Mucosa of rectum (tissue), 2 donors: Measurements from ENCODE around the gene NEK2.
A peak's percentile ranks its signal among the peaks of the same experiment; 100 is the strongest.

Experiments used
- H3K27ac ChIP-seq, 2 donors: one replicate each; pipeline ENCODE4 v1.7.0; 2013; ENCODE audit warnings: inconsistent platforms in 2 of 2, low read depth in 2 of 2, low read length in 2 of 2
- H3K27me3 ChIP-seq, 2 donors: one replicate each; pipeline ENCODE4 v1.7.0; 2013; ENCODE audit warnings: low read length in 2 of 2; ENCODE audit not compliant: control insufficient read depth in 2 of 2, insufficient read depth in 2 of 2
- H3K36me3 ChIP-seq, 2 donors: one replicate each; pipeline ENCODE4 v1.7.0; 2013; ENCODE audit warnings: low read length in 2 of 2; ENCODE audit not compliant: control insufficient read depth in 2 of 2, insufficient read depth in 2 of 2
- H3K4me1 ChIP-seq, 2 donors: one replicate each; pipeline ENCODE4 v1.7.0; 2013; ENCODE audit warnings: low read length in 2 of 2, mild to moderate bottlenecking in 1 of 2; ENCODE audit not compliant: control insufficient read depth in 2 of 2, insufficient read depth in 2 of 2
- H3K4me3 ChIP-seq, 2 donors: one replicate each; pipeline ENCODE4 v1.7.0; 2013; ENCODE audit warnings: low read length in 2 of 2
- H3K9ac ChIP-seq, 2 donors: one replicate each; pipeline ENCODE4 v1.7.0; 2013; ENCODE audit warnings: low read length in 2 of 2, low read depth in 1 of 2, mild to moderate bottlenecking in 1 of 2
- H3K9me3 ChIP-seq, 2 donors: one replicate each; pipeline ENCODE4 v1.7.0; 2013; ENCODE audit warnings: low read length in 2 of 2; ENCODE audit not compliant: control insufficient read depth in 2 of 2
- donor health status: healthy.
- donor health status: Normal muscosa, but diverticular disease.

Gene NEK2

DNA sequence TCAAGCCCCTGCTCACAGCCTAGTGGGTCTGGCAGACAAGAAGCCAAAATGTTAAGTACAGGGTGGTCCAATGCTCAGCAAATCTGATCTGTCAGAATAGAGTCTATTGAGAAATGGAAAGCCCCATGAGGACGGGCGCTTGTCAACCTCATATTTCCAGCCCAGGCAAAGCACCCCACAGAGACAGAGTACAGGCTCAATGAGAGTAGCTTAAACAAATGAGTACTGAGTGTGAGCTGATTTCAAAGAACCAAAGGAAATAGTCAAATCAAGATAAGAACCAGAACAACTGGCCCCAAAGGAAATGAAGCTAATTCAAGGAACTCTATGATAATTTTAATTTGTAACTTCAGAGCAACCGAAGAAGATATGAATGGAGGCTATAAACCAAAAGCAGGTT is 51.9 kb downstream of the NEK2 start:
- H3K4me1 ChIP-seq = no peaks in the 10 kb centered on the region
- no peak overlapping the region for H3K27ac ChIP-seq
- no peaks in the 10 kb centered on the region for H3K36me3 ChIP-seq
- no peaks in the 10 kb centered on the region for H3K27me3 ChIP-seq
- H3K4me3 ChIP-seq = no peak overlapping the region
- H3K9ac ChIP-seq = no peak overlapping the region
- no peaks in the 10 kb centered on the region for H3K9me3 ChIP-seq

DNA sequence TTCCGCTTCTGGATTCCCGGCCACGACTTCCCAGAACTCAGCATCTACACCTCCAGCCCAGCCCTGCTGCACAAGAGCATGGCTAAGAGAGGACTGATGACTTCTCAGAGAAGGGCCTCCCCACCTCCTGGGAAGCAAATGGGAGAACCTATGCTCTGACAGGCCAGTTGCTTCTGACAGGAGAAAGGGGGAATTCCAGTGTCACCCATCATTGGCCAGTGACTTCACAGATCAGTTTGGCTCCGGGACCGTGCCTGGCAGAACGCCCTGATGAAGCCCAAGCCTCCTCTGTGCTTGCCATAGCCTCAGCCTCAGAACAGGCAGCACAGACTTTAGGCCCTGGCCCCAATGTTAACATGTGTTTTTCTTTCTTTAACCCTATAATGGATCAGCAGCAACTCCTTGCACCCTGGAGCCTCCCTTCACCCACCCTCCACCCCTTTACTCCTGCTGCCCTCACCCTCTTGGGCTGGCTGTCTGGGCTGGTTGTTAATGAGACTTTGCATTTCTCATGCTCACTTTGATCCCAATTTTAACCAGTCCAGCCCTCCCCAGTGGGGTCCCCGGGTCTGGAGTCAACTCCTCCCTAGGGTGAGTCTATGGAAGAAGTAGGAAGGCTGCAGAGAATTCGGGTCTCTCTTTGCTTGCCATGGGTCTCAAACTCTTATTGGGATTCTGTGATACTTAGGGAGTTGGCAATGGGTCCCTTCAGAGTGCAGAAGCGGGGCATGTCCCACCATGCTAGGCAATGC is 53.8 kb downstream of the NEK2 start:
- no peaks in the 10 kb centered on the region for H3K27me3 ChIP-seq
- H3K9me3 ChIP-seq = no peaks in the 10 kb centered on the region
- H3K4me1 ChIP-seq = no peaks in the 10 kb centered on the region
- no peaks in the 10 kb centered on the region for H3K36me3 ChIP-seq
- H3K9ac ChIP-seq = no peak overlapping the region
- H3K4me3 ChIP-seq = no peak overlapping the region
- H3K27ac ChIP-seq = no peak overlapping the region

DNA sequence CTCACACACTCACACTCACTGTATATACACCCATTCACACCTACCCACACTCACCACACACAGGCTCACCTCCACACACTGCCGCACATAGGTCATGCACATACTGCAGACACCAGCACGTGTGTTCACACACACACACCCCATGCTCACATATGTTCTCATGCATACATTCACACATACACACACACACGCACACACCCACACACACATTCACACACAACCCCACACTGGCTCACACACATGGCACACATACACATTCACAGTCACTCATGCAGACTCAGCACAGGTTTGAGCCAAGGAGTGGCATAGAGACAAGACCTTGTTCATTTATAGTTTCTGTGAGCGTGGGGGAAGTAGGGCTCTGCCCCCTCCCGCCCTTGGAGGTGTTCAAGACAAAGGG is 55.3 kb downstream of the NEK2 start:
- no peaks in the 10 kb centered on the region for H3K36me3 ChIP-seq
- no peak overlapping the region for H3K4me3 ChIP-seq
- H3K27me3 ChIP-seq = no peaks in the 10 kb centered on the region
- no peaks in the 10 kb centered on the region for H3K9me3 ChIP-seq
- no peaks in the 10 kb centered on the region for H3K4me1 ChIP-seq
- H3K27ac ChIP-seq = no peak overlapping the region
- H3K9ac ChIP-seq = no peak overlapping the region

DNA sequence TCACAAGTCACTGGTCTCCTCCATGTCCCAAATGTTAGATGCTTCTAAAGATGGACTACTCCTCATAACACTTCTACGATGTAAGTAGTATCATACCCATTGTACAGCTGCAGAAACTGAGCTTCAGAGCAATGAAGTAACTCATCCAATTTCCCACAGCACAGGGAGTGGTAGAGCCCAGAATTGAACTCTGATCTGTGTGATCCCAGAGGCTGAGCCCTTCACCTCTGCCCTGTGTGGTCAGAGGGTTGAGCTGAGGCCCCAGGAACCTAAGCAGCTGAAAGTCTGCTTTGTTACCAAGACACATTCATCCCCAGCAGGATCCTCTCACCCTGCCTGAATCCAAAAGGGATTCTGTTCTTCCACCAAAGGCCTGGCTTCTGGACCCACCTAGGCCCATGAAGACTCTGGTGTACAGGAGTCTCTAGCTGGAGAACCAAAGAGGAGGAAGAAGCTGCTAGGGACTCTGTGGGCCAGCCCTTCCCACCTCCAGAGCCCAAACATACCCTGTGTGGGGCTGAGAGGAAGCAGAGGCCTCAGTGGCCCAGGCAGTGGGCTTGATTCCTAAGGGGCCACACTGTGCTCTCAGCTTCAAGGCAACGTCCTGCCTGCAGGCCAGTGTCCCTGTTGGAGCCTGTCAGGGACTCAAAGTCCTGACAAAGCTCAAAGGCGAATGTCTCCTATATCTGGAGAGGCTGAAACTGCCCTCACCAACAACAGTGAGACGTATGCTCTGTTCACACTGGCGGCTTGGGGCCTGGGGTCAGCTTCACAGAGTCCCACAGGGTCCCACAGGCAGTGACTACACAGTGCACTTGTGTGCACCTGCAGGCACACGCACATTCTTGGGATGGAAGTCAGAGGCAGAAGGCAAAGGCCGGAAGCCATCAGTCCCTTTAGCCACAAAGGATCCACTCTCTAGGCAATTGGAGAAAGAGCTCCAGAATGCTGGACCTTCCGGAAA is 56.1 kb downstream of the NEK2 start:
- Histone ChIP-seq H3K4me1 (no peaks in the 10 kb centered on the region), H3K9ac (no peak overlapping the region), H3K9me3 (no peaks in the 10 kb centered on the region), H3K27ac (no peak overlapping the region), H3K4me3 (no peak overlapping the region), H3K36me3 (no peaks in the 10 kb centered on the region), H3K27me3 (no peaks in the 10 kb centered on the region)

DNA sequence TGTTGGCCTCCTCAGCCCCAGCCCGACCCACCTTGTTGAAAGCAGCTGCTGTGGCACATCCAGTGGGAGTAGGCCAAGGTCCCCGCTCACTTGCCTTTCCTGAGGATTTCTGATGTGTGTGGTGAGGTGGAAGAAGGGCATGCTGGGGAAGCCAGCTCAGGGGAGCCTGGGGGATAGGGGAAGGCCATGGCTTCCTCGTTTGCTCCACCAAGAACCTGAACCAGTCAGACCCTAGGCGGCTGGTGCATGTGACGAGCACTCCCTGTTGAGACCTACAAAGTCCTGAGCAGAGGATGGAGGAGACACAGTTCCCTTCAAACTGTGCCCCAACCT is 58.5 kb downstream of the NEK2 start:
- Histone ChIP-seq H3K27me3 (no peaks in the 10 kb centered on the region), H3K4me1 (peaks cover 4 to 8% of the 10 kb centered on the region in 2 donors), H3K27ac (no peak overlapping the region), H3K4me3 (no peak overlapping the region), H3K9ac (no peak overlapping the region), H3K9me3 (no peaks in the 10 kb centered on the region), H3K36me3 (no peaks in the 10 kb centered on the region)

DNA sequence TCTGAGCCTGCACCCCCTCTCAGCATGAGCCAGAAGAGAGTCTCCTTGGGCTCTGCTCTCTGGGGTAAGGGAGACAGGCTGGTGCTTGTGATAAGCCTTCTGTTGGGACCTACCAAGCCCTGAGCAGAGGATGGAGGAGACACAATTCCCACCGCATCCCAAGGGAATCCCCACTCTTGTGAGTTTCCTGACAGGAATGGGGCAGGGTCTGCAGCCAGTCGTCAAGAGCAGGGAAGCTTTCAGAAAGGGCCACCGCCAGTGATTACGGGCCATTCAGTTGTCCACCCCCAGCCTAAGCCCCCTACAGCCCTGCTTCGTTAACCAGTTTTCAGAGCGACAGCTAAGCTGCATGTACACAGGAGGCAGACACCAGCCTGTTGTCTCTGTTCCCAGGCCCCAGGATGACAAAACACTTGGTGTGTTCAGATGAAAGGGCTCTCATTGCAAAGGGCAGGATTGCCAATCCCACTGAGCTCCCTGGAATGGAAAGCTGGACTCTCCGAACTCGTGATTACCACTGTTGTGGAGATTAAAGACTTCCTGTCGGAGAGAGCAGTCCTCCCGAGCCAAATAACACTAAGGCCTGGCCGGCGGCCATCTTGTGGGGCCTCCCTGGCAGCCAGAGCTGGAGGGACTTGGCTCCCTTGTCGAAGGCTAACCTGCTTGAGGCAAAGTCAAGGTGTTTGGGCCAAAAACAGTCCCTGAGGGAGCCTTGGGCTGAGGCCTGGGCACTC is 59.0 kb downstream of the NEK2 start:
- H3K4me1 ChIP-seq = peaks cover 4 to 8% of the 10 kb centered on the region in 2 donors
- H3K9ac ChIP-seq = no peak overlapping the region
- H3K36me3 ChIP-seq = no peaks in the 10 kb centered on the region
- H3K27me3 ChIP-seq = no peaks in the 10 kb centered on the region
- no peak overlapping the region for H3K27ac ChIP-seq
- no peaks in the 10 kb centered on the region for H3K9me3 ChIP-seq
- no peak overlapping the region for H3K4me3 ChIP-seq

DNA sequence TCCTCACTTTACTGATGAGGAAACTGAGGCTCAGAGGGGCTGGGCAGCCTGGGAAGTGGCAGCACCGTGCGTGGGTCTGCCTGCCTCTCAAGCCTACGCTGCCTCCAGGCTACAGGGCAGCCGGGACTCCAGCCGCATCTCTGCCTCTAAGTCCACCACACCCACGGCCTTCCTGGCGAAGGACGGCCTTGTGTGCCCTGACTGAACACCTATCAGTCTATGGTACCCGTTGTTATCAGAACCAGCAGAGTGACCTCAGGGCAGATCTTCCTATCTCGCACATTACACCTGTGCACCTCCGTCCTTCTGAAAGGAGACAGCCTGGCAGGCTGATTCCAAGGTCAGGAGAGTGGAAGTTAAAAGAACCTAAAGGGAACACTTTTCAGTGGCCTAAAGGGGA is 60.8 kb downstream of the NEK2 start:
- H3K4me1 ChIP-seq = peaks cover 4 to 8% of the 10 kb centered on the region in 2 donors
- no peaks in the 10 kb centered on the region for H3K27me3 ChIP-seq
- H3K9ac ChIP-seq = no peak overlapping the region
- H3K4me3 ChIP-seq = no peak overlapping the region
- H3K36me3 ChIP-seq = no peaks in the 10 kb centered on the region
- H3K9me3 ChIP-seq = no peaks in the 10 kb centered on the region
- H3K27ac ChIP-seq = no peak overlapping the region

DNA sequence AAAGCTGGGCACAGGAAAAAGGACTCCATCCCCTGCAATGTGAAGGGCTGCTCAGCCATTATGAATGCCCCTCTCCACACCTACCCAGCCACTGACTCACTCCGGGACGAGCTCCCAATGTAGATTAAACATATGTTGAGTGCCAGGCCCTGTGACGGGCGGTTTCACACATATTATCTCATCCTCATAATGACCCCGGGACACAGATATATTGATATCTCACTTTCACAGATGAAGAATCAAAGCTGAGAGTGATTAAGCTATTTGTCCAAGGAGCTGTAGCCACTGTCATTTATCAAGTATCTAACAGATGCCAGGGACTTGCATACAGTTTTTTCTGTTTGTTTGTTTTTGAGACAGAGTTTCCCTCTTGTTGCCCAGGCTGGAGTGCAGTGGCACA is 61.5 kb downstream of the NEK2 start:
- Histone ChIP-seq H3K36me3 (no peaks in the 10 kb centered on the region), H3K9ac (no peak overlapping the region), H3K4me3 (no peak overlapping the region), H3K9me3 (no peaks in the 10 kb centered on the region), H3K4me1 (peaks cover 4 to 8% of the 10 kb centered on the region in 2 donors), H3K27ac (no peak overlapping the region), H3K27me3 (no peaks in the 10 kb centered on the region)

DNA sequence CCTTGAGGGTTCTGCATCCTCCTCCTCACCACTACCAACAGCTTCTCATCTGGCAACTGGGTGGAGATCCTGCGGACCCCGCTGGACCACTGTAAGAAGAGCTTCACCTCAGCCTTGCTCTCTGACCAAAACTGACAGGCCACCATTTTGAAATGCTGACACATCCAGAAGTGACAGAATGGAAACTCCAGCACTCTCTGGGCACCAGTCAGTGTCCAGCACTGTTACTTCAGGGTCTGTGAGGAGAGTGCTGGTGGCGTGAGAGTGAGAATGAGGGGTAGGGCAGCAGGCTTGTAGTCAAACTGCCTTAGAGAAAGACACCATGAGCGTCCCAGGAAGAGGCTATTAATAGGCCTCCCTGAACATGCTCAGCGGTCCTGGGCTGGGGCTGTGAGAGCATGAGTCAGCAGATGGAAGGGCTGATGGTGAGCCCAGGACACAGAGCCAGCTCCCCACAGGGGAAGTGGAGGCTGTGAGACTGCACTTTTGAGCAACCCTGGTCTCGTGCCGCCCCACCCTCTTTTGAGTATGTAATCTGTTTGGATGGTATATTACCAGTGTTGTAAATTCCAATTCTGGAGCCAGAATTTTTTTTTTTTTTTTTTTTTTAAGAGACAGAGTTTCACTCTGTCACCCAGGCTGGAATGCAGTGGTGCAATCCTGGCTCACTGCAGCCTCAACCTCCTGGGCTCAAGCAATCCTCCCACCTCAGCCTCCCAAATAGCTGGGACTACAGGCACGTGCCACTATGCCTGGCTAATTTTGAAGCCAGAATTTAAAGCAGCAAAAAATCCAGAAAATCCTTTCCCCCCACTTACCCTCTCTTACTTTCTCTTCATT is 62.1 kb downstream of the NEK2 start:
- Histone ChIP-seq H3K36me3 (no peaks in the 10 kb centered on the region), H3K27ac (peak overlapping the region in 1 of 2 donors; percentile 32), H3K4me3 (no peak overlapping the region), H3K9me3 (no peaks in the 10 kb centered on the region), H3K27me3 (no peaks in the 10 kb centered on the region), H3K9ac (no peak overlapping the region), H3K4me1 (peaks cover 6 to 9% of the 10 kb centered on the region in 2 donors)
